Heart left ventricle (tissue), 16 donors: ENCODE measurements around the gene IQGAP2. TPM values are rescaled to one million over a fixed set of nuclear protein-coding genes. Genes with fewer than 3 reads are reported as not detected.
A peak's percentile ranks its signal among the peaks of the same experiment; 100 is the strongest.
"Not testable (repeated sequence)": the region's sequence is repeated elsewhere in the genome, so short reads cannot be mapped to it uniquely, and the experiment has no call there.

Source experiments
- ATAC-seq, 4 donors: fragments of 200-7000 bp; cut with Tn5 transposase; one replicate each; pipeline ENCODE4 v1.9.1; 2020 to 2022; ENCODE audit warnings: moderate library complexity in 4 of 4, mild to moderate bottlenecking in 3 of 4, moderate number of reproducible peaks in 1 of 4
- DNase-seq, 5 donors: peaks; one replicate each; pipeline ENCODE4 v3.0.0-alpha.2; 2020
- H3K27ac ChIP-seq, 12 donors: fragments of 200-600 bp; sonication (generic) in 4 of 12; one replicate each; pipeline versions ENCODE4 v1.5.0 to v1.8.0; 2016 to 2022; ENCODE audit warnings: mild to moderate bottlenecking in 2 of 12
- H3K27me3 ChIP-seq, 9 donors: fragments of 200-600 bp; sonication (generic) in 2 of 9; one replicate each; pipeline versions ENCODE4 v1.5.1 to v1.8.0; 2016 to 2022; ENCODE audit warnings: mild to moderate bottlenecking in 3 of 9
- H3K36me3 ChIP-seq, 9 donors: fragments of 200-600 bp; sonication (generic) in 2 of 9; one replicate each; pipeline versions ENCODE4 v1.5.0 to v1.8.0; 2018 to 2022; ENCODE audit warnings: mild to moderate bottlenecking in 2 of 9
- H3K4me1 ChIP-seq, 12 donors: fragments of 200-600 bp; sonication (generic) in 4 of 12; one replicate each; pipeline versions ENCODE4 v1.5.0 to v1.8.0; 2016 to 2022; ENCODE audit warnings: mild to moderate bottlenecking in 3 of 12
- H3K4me3 ChIP-seq, 12 donors: fragments of 200-600 bp; sonication (generic) in 4 of 12; one replicate each; pipeline versions ENCODE4 v1.5.0 to v1.8.0; 2017 to 2022; ENCODE audit warnings: mild to moderate bottlenecking in 9 of 12, moderate library complexity in 4 of 12
- H3K9me3 ChIP-seq, 12 donors: fragments of 200-600 bp; sonication (generic) in 4 of 12; one replicate each; pipeline versions ENCODE4 v1.5.0 to v1.8.0; 2016 to 2022; ENCODE audit warnings: mild to moderate bottlenecking in 1 of 12
- POLR2A ChIP-seq, 2 donors: fragments of 450-650 bp; IDR thresholded peaks; one replicate each; pipeline ENCODE4 v1.6.1; 2017; ENCODE audit warnings: antibody characterized with exemption in 2 of 2, mild to moderate bottlenecking in 2 of 2, moderate library complexity in 2 of 2
- WGBS, 4 donors: extraction: QIAGEN DNeasy Blood & Tissue Kit in 2 of 4; methylation state at CpG; one replicate each; pipeline versions ENCODE4 v1.1.5 to v1.1.7; 2013 to 2018; 5-methylcytosine and 5-hydroxymethylcytosine counted together
- intact Hi-C, 10 donors: fragments of 100-400 bp; cut with DNase I; formaldehyde crosslinking; loops; one replicate each; pipeline versions ENCODE4 v1.11.1 to v1.14.2; 2022
- polyA plus RNA-seq, 2 donors: library from polyadenylated mRNA; stranded (reverse); fragments of 200-250 nt; gene quantifications; one replicate each; pipeline ENCODE4 v1.2.3, GENCODE V29; 2013
- total RNA-seq, 9 donors: library from RNA; depleted of rRNA in 2 of 9; stranded (reverse); fragments of >200 nt in 2 of 9; fragmentation: NEBNext Ultra II Directional in 3 of 9; extraction: Animal tissue kit (Norgen Biotek cat#: 25700) in 3 of 9; gene quantifications; one replicate each; pipeline versions ENCODE4 v1.1.0 to v1.2.4, GENCODE V29; 2016 to 2023
- TF ChIP-seq, protein P1 (sequence below), 12 donors: fragments of 200-600 bp; sonication (generic) in 4 of 12; IDR thresholded peaks; one replicate each; pipeline versions ENCODE4 v1.5.0 to v1.8.0; 2018 to 2022; ENCODE audit warnings: antibody characterized with exemption in 12 of 12, mild to moderate bottlenecking in 5 of 12
- donor health status: ischemic (EF 13 %, LVEDD 7.1; RV severe dilation, severe dysfunction).
- donor health status: healthy with polysubstance abuse.
- donor health status: DM: no; HTN: yes; CAD: no.
- donor health status: DM: no; HTN: no; CAD: no.
- donor health status: ischemic (EF 25% LVEDD 6.9; RV normal size, moderate dysfunction).
- donor health status: ischemic (EF 25% LVEDD 5.7; RV mildly dilated, moderate dysfunction).
- donor health status: healthy.
- donor health status: DM: yes; HTN: yes; CAD: no.
- donor health status: ischemic (EF 35%, LVEDD 5.7; RV mildly dilated, moderate dysfunction).
- donor health status: nonischemic (EF 11% LVEDD 7.7; RV severe dilation, severe dysfunction).
- donor health status: DM: yes; HTN: yes; CAD: no.
- donor health status: PGD.
- donor health status: ischemic (EF 29% LVEDD 5.4; RV normal size, mild dysfunction).
- donor health status: nonischemic (EF 23%, LVEDD 6.1; RV moderate dilation, normal function).

Gene IQGAP2
- total and polyA plus RNA-seq, 11 donors: 1.7 to 35.4 (median 6.1) TPM

DNA sequence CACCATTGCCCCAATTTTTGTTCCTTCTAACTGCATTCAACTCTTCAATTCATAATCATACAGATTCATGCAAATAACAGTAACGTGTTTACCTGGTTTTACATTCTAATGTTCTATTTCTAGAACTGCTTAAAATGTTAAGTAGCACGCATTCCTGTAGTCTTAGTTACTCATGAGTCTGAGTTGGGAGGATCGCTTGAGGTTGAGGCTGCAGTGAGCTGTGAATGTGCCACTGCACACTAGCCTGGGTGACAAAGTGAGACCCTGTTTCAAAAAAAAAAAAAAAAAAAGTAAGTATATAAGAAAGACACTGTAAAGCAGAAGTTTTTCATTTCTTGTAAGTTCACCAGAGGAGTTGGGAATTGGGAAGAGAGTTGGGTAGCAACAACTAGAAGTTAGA lies 114.2 kb downstream of the IQGAP2 start:
- no peak overlapping the region for H3K27ac ChIP-seq
- H3K36me3 ChIP-seq: no peaks in the 10 kb centered on the region
- H3K4me3 ChIP-seq: no peak overlapping the region
- DNase-seq (no peak), ATAC-seq (no peak)
- H3K9me3 ChIP-seq: no peaks in the 10 kb centered on the region
- TF ChIP-seq, protein P1, sequence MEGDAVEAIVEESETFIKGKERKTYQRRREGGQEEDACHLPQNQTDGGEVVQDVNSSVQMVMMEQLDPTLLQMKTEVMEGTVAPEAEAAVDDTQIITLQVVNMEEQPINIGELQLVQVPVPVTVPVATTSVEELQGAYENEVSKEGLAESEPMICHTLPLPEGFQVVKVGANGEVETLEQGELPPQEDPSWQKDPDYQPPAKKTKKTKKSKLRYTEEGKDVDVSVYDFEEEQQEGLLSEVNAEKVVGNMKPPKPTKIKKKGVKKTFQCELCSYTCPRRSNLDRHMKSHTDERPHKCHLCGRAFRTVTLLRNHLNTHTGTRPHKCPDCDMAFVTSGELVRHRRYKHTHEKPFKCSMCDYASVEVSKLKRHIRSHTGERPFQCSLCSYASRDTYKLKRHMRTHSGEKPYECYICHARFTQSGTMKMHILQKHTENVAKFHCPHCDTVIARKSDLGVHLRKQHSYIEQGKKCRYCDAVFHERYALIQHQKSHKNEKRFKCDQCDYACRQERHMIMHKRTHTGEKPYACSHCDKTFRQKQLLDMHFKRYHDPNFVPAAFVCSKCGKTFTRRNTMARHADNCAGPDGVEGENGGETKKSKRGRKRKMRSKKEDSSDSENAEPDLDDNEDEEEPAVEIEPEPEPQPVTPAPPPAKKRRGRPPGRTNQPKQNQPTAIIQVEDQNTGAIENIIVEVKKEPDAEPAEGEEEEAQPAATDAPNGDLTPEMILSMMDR (IDR thresholded peaks at IDR 0.05): no peak
- no peak for TF ChIP-seq POLR2A (IDR thresholded peaks at IDR 0.05)
- intact Hi-C loops: no loop called here
- no peaks in the 10 kb centered on the region for H3K27me3 ChIP-seq
- WGBS, 4 donors: 93 to 96% (median 94%) methylated on average over 3 of the region's 3 CpGs
- H3K4me1 ChIP-seq: peaks cover 0 to 15% (median 0%) of the 10 kb centered on the region in 12 donors

DNA sequence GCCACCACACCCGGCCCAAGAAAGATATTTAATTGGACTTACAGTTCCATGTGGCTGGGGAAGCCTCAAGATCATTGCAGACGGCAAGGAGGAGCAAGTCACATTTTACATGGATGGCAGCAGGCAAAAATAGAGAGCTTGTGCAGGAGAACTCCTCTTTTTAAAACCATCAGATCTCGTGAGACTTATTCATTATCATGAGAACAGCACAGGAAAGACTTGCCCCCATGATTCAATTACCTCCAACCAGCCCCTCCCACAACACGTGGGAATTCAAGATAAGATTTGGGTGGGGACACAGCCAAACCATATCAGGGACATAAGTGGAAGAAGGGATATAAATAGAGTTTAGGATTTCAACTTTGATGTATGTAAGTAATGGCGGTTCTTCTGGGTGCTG lies 115.2 kb downstream of the IQGAP2 start:
- H3K4me1 ChIP-seq: peaks cover 0 to 15% (median 0%) of the 10 kb centered on the region in 12 donors
- H3K4me3 ChIP-seq, H3K27me3 ChIP-seq, H3K27ac ChIP-seq, H3K9me3 ChIP-seq, intact Hi-C loops, DNase-seq, ATAC-seq, H3K36me3 ChIP-seq: not testable (repeated sequence)
- 63 to 74% (median 68%) methylated on average over 5 of the region's 5 CpGs for WGBS, 4 donors

DNA sequence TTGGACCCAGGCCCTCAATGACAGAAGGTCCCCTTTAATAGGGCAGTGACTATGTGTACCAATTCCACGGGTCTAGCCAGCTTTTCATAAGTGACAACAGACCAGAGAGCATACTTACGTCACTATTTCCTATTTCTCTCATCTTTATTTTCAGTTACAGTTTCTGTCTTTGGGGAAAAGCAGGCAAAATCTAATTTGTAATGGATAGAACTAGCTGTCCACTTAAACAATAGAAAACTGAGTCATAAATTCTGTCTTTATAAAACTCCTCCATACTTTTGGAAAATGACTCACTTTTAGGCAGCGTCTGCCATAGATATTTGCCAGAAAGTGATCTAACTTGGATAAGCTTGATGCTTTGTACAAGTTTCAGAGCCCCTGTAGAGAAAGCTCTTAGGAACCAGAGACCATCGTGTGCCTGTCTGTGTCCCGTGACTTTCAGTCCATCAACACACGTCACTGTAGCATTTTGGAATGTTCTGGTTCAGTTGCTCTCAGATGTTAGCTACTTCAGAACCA lies 118.2 kb downstream of the IQGAP2 start:
- peak in 2 of 4 donors; percentile 53 to 60 for ATAC-seq
- 49 to 59% (median 50%) methylated on average over 6 of the region's 6 CpGs for WGBS, 4 donors

DNA sequence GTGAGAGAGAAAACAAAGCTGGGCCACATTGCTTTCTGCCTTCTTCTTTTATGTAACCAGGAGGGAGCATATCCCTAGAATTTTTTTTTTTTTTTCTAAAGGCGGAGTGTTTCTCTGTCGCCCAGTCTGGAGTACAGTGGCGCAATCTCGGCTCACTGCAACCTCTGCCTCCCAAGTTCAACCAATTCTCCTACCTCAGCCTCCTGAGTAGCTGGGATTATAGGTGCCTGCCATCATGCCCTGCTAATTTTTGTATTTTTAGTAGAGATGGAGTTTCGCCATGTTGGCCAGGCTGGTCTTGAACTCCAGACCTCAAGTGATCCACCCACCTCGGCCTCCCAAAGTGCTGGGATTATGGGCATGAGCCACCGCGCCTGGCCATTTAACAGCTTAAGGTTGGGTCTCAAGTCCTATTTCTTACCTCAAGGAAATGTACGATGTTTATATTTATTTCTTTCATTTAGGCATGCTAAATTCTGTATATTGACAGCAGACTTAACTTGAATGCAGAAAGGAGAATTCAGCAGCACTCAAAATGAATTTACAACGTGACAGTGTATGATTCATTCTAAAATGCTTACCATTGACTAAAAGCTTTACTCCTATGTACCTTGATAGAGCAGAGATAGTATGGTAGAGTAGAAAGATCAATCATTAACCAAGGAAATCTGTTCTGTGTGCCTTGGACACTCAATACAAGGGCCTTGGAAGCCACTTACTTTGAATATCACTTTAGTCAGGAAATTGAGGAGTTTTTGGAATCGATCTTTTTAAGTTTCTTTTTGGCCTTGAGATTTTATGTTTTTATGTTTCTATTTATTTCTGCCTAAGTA lies 119.2 kb downstream of the IQGAP2 start:
- intact Hi-C loops: no loop called here
- H3K4me1 ChIP-seq: peaks cover 0 to 15% (median 0%) of the 10 kb centered on the region in 12 donors
- 93 to 96% (median 94%) methylated on average over 11 of the region's 11 CpGs for WGBS, 4 donors
- H3K36me3 ChIP-seq: no peaks in the 10 kb centered on the region
- no peak overlapping the region for H3K4me3 ChIP-seq
- TF ChIP-seq, protein P1 (IDR thresholded peaks at IDR 0.05): no peak
- TF ChIP-seq POLR2A (IDR thresholded peaks at IDR 0.05): no peak
- peak overlapping the region in 2 of 12 donors; percentile 9 to 73 for H3K27ac ChIP-seq
- H3K9me3 ChIP-seq: no peaks in the 10 kb centered on the region
- DNase-seq: no peak
- no peak for ATAC-seq
- no peaks in the 10 kb centered on the region for H3K27me3 ChIP-seq

More for the DNA sequence above, 118.2 kb downstream of the IQGAP2 start:
- Histone ChIP-seq H3K4me1 (peaks cover 0 to 15% (median 0%) of the 10 kb centered on the region in 12 donors), H3K27me3 (no peaks in the 10 kb centered on the region), H3K27ac (peak overlapping the region in 2 of 12 donors; percentile 38 to 73), H3K4me3 (no peak overlapping the region), H3K9me3 (no peaks in the 10 kb centered on the region), H3K36me3 (no peaks in the 10 kb centered on the region)
- no peak for DNase-seq
- intact Hi-C loops: no loop called here
- TF ChIP-seq, protein P1 (IDR thresholded peaks at IDR 0.05): no peak
- no peak for TF ChIP-seq POLR2A (IDR thresholded peaks at IDR 0.05)
